DLD1 (cell line): Measurements from ENCODE around the gene DEDD.

Experiments used
- in situ Hi-C: cut with HindIII; loops from 2 replicates; pipeline ENCODE4 v1.10.0; 2017; ENCODE audit warnings: low sequenced_read_pairs

Gene DEDD, protein sequence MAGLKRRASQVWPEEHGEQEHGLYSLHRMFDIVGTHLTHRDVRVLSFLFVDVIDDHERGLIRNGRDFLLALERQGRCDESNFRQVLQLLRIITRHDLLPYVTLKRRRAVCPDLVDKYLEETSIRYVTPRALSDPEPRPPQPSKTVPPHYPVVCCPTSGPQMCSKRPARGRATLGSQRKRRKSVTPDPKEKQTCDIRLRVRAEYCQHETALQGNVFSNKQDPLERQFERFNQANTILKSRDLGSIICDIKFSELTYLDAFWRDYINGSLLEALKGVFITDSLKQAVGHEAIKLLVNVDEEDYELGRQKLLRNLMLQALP

DNA sequence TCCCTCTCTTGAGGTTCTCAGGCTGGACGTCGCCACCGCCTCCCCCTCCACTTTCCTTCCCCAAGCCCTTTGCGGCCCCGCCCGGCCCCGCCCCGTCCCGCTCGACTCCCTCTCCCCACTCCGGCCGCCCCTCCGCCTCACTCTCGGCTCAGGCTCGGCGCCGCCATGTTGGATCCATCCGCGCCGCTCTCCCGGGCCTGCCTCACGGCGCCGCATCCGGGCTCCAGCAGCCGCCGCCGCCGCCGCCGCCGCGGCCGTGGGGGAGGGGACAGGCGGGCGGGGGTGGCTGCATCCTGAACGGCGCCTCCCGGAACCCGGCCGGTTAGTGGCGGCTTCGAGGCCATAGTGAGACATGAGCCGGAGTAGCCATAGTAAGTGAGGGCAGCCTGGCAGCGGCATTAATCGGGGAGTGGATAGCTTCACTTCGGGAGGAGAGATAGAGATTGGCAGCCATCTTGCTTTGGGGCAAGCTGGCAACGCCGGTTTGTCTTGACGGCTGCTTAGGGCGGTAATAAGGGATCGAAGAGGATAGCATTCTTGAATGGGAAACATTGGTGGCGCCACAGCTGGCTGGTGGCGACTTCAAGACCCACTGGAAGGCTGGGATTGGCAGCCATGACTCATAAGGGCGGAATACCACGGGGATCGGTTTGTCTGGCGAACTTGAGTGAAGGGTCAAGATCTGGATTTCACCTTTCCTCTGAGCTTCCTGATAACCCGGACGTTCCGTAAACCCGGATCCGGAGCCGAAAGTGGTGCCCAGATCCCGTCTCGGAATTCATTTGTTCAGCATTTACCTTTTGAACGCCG is at the start of gene DEDD:
Gene DEDD (minus strand): TSS at position 258 of the 810 bp plus-strand sequence. CDS start 8,205 bp downstream, outside the sequence.
- in situ Hi-C loops = no loop called here

DNA sequence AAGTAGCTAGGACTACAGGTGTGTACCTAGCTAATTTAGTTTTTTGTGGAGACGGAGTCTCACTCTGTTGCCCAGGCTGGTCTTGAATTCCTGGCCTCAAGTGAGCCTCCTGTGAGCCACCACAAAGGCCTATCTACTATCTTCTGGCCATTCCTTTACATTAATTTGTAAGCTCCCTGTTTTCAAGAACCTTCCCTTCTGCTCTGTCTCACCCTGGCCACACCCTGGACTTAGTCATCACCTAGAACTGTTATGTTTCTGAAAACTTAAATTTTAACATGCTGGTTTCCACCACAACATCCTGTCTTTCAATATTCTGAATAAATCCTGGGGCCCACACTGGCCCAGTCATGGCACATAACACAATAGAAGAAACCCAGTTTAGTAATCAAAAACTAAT is 49.7 kb upstream of the DEDD start:
- in situ Hi-C loops = no loop called here

DNA sequence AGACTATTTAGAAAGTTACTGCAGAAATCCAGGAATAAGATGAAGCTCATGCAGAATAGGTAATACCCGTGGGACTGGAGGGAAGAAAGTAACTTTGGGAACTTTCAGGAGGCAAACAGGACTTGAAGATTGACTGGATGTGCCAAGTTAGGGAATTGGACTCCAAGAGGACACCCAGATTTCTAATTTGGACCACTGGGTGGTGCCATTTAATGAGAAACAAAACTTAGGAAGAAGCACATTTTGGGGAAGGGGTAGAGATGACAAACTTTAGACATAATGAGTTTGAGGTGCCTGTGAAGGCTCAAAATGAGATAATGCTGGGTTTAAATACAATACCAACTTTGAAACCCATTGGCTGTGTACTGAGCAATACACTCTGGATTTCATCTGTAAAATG is 48.2 kb upstream of the DEDD start:
- in situ Hi-C loops = no loop called here

DNA sequence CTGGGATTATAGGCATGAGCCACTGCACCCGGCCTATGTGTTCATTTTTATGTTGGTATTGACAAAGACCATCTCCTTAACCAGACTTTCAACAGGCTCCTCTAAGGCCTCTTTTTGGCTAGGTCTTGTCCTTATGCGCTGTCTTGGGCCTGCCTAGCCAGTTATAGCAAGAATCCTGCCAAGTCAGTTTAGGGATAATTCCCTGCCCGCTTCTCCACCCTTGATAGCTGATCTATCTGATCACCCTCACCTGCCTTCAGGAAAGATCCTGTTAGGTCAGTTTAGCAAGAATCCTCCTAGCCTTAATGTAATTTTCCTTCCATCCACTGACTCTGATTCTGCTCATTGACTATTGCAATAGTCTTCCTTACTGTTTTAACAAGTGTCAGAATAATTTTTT is 47.2 kb upstream of the DEDD start:
- in situ Hi-C loops = no loop called here

DNA sequence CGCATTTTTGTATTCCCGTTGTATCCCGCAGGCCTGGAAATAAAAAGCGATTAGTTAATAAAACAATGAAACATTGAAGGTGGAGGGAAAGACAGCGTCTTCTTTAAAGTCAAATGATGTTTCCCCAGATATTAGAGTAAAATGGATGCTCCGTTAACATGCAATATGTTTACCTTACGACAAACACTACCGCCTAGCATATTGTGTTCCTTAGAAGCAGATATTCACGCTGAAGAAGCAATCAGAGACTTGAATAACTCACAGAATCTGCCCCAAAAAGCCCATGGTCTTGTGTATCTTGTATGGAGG is 45.4 kb upstream of the DEDD start:
- in situ Hi-C loops = no loop called here

DNA sequence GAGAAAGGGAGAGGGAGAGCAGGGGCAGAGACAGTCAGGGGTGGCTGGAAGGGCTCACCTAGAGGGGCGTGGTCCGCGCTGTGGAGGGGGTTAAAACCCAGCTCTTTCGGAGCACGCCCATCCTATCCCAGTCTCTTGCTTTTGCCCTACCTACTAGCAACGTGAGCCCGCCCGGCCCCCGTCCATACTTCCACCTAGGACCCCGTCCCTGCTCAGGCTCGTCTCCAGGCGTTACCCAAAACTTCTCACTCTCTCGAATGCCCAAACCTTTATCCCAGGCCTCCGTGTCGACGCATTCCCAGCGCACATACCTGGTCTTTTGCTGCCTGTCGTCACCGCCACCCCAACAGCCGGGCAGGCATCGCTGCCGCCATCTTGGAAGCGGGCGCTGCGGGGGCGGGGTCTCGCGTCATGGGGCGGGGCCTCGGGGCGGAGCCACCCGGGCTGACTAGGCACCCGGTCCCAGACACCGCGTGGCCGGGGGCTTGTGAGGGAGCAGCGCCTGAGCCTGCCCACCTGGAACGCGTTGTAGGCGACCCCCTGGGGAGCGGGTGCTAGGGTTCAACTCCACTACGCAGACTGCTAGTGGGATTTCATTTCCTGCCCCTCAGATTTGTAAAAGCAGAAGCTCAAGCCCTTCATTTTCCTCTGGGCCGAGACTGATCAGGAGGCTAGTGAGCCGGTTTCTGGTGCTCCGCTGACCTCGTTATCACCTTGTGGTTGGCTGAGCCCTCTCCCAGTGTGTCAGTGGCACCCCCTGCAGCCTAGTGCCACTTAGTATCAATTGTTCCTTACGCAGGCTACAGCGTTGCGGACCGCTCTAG is 44.9 kb upstream of the DEDD start, which contains the start of gene B4GALT3:
Gene B4GALT3 (minus strand): TSS at position 396 of the 824 bp plus-strand sequence. CDS start 1,447 bp downstream, outside the sequence.
- in situ Hi-C loops = no loop called here

DNA sequence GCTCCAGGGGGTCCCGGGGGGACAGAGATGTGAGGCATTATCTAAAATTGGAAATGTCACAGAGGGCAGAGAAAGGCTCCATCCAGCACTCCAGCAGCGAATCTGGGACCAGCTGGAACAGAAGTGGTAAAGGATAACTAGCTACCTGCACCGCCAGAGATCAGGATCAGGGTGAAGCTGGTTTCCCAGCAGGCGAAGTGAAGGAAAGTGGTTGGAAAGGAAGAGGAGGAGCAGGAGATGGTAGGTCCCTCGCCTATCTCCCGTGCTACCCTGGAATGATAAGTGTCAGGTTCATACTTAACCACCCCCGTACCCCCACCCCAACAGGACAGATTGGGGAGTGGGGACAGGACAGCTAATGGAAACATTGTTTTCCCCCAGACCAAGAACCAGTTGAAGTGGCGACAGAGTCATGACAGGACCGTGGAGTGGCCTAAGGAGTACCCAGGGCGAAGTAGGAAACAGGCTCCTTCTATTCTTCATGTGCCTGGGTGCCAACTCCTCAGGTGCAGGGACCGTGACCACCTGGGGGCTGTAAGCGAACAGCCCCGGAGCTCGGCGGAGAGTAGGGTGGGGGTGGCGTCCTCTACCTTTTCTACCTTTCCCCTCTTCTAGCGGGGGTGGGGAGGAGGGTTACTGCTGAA is 44.1 kb upstream of the DEDD start:
- in situ Hi-C loops = no loop called here

DNA sequence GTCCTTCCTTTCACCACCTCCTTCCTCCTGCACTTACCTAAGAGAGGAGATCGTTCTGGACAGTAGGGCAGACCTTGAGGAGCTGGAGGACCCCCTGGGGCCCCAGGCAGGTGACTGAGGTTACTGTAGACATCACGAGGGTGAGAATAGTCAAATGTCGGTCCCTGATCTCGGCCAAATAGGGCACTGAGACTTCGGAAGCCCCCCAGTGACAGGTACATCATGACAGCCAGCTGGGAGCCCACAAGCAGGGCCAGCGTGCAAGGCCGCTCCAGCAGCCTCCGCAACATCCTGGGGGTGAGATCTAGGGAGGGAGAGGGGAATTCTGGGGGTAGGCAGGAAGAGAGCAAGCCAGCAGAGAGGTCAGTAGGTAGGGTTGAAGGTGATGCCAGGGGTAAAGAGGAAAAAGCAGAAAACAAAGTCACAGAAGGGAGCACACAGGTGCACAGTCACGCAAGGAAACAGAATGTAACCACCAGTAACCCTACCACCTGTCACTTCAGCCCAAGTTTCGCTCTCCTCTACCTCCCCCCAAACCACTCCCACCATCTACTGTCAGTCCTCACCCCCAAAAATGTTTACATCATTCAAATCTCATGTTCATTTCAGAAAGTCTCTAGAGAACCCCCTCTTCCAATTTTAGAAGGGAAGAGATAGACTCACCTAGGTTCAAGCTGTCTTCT is 43.4 kb upstream of the DEDD start:
- in situ Hi-C loops = no loop called here

DNA sequence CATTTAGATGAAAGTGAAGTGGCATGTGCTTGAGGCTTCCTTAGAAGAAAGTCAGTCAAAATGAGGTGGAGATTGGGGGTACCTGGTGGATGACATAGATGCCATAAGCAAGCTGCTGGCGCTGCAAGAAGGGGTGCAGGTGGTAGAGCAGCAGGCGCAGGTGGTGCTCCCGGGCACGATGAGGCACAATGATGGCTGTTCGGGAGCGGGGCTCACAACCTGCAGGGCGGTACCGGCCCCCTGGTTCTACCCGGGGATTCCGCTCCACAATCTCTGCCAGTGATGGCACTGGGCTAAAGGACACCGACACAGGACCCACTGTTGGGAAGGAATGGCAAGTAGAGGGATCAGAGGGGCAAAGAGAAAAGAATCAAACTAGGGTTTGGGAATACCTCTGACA is 42.4 kb upstream of the DEDD start:
- in situ Hi-C loops = no loop called here

DNA sequence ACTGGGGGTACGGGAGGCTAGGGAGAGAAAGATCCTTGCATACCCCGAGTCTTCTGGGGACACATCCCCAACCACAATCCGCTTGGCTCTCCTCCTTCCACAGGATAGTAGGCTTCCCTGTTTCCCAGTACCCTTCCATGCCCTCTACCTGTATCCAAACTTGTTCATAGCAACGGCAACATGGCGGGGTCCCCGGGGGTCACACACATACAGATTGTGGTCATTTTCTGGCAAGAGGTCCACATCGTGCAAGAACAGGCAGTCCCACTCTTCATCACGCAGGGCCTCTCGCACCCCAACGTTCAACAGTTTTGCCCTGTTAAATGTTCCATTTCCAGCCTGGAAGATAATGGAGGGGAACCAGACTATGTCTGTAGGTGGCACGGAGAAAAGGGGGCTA is 41.2 kb upstream of the DEDD start:
- in situ Hi-C loops = no loop called here

DNA sequence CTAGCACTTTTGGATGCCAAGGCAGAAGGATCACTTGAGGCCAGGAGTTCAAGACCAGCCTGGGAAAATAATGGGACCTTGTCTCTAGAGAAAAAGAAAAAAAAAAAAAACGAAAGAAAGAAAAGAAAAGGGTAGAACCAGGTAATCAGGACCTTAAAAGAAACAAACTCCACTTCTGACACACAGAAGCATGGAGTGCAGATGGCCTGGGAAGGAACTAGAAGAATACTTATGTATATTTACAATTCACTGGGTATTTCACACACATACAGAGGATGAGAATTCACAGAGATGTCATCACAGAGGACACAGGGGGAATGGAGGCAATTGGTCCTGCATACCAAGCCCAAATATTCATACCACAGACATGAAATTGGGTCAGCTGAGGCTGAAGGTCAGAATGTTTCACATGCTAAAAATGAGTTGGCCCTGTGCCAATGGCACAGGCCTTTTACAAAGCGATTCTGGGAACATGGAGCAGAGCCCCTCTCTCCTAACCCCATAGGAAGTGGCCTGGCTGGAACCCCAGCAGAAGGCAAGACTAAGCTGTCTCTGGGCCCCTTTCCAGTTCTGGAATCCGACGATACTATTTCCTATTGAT is 40.4 kb upstream of the DEDD start:
- in situ Hi-C loops = no loop called here

DNA sequence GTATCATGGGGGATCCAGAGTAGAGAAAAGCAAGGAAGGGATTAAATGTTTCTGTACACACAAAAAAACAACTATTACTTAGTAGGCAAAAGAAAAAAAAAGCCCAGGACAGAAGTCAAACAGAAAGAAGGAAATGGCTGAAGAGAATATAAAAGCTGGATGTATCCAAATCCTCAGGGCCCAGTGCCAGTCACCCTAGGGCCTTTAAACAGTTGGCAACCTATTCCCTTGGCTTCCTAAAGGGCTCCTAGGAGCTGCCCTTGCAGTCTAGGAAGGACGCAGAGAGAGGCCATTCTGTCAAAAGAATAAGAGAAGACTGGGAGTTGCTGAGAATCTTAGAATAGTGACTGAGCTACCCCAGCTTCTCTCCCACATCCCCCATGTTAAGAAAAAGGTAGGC is 39.9 kb upstream of the DEDD start:
- in situ Hi-C loops = no loop called here

DNA sequence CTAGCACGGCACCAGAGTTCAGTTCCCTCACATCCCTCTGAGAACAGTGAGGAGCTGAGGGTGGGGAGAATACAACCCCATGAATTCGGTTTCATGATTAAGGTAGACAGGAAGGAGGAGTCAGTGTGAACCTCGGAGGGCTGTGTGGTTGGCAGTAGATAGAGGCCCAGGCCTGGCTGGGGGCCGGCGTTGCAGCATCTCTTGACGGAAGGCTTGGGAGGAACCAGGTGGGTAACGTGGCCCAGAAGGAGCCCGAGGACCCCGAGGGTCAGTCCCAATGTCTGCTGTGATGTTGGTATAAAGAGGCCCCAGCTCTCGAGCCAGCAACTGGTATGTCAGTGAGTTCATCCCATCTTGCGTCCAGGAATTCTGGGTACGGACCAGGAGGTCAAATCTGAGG is 39.2 kb upstream of the DEDD start:
- in situ Hi-C loops = no loop called here

DNA sequence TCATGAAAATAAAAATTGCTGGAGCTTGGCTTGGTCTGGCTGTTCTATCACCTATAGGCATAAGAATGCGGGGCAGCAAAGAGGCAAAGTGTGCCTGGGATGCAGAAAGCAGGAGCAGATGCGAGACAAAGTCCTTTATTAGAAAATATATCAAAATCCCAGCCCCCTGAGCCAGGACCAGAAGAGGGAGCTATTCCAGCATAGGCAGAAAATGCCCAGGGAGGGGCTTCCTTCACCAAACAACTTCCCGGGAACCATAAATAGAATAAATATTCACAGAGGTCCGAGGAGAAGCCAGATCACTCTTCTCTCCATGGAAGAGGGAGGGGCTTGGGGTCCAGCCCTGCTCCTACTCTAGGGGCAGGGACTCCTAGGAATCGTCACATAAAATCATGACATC is 38.7 kb upstream of the DEDD start:
- in situ Hi-C loops = no loop called here

DNA sequence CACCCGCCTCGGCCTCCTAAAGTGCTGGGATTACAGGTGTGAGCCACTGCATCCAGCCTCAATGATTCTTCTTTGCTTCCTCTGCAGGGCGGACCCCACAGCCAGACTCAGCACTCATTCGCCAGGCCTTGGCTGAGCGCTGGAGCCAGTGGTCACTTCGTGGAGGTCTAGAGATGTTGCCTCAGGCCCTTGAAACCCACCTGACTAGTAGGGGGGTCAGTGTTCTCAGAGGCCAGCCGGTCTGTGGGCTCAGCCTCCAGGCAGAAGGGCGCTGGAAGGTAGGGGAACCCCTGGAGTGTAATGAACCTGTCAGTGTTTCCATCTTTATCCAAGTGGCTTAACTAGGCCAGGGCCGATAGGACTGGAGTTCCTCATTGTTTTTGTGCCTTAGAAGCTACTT is 36.4 kb upstream of the DEDD start:
- in situ Hi-C loops = no loop called here

DNA sequence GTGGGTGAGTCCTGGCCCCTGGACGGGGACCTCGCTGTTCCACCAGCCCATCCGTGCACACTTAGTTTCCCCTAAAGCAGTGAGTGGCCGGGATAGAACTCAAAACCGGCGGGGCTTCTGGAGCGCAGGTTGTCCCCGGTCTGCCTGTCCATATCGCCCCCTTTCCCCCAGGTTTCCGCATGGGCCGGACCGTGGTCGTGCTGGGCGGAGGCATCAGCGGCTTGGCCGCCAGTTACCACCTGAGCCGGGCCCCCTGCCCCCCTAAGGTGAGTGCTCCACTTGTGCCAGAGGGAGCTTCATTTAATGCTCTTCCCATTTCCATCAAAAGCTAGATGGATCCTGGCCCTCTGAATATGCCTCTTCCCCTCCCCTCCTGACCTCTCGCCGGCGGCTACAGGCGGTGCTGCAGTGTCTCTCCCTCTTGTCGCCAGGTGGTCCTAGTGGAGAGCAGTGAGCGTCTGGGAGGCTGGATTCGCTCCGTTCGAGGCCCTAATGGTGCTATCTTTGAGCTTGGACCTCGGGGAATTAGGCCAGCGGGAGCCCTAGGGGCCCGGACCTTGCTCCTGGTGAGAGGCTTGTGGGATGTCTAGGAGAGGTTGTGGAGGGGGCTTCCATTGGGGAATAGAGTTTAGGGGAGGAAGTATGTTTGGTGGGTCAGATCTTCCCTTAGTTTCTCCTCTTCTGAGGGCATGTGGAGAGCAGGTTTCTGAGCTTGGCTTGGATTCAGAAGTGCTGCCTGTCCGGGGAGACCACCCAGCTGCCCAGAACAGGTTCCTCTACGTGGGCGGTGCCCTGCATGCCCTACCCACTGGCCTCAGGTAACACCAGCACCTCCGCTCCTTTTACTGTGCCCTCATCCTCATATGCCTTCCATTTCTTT is 34.4 kb upstream of the DEDD start:
- in situ Hi-C loops = no loop called here

DNA sequence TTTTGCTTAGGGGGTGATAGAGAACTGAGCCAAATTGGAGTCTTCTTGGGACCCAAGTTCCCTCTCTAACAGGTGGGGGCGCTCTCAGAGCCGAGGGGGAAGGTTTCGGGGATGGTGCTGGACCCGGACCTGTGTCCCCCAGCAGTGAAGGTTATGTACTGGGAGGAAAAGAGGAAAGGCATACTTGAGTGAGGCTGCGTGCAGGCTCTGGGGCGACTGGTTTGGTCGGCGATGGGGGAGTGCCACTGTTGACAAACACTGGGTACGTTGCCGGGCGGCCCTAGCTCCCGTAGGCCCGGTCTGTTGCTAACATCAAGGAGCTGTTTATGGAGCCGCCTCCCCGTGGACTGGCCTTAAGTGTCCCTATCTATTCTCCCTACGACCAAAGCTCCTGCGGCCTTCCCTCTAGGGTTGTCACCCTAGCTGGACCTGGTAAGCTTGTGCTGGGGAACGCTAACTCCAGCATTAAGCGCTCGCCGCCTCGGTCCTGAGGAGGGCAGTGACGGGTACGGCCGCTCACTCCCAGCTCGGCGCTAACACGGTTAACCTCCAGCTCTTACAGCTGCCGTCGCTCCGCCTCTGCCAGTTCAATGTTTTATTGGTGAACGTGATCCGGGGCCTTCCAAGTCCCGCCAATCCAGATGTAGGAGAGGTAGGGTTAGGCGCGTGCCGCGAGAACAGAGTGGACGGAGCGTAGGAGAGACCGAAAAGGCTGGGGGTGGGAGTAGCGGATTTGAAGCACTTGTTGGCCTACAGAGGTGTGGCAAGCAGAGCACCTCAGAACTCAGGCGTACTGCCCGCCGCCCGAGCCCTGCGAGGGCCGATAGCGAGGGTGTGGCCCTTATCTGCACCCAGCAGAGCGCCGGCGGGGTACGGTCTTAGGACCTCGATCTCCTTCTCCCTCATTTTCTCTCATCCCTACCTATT is 33.5 kb upstream of the DEDD start, which contains the start of gene PPOX:
Gene PPOX (plus strand): TSS at position 685 of the 927 bp plus-strand sequence. CDS start 422 bp downstream, outside the sequence.
- in situ Hi-C loops = no loop called here
